Measurements from ENCODE around the gene SPAG4.
A peak's percentile ranks its signal among the peaks of the same experiment; 100 is the strongest.

Gene SPAG4

GRCh38 chr20:35632539-35633115 is 17.0 kb downstream of the SPAG4 start:
- no peak for DNase-seq (ENCODE audit: low read depth in 1 of 2, low spot score in 1 of 2)
- no peak for TF ChIP-seq JUND (IDR thresholded peaks at IDR 0.05; ENCODE audit: low read depth)
- in situ Hi-C loops (cut with HindIII; ENCODE audit: low pct_unique_long_range_greater_than_20kb, low sequenced_read_pairs), result no loop called here

- no peak for DNase-seq (ENCODE audit: low read depth in 1 of 2, low spot score in 1 of 2)
- TF ChIP-seq JUND (IDR thresholded peaks at IDR 0.05; ENCODE audit: low read depth), result no peak
- in situ Hi-C loops (cut with HindIII; ENCODE audit: low pct_unique_long_range_greater_than_20kb, low sequenced_read_pairs), result no loop called here
Measured at GRCh38 chr20:35635652-35636051, 20.0 kb downstream of the SPAG4 start.

- in situ Hi-C loops (cut with HindIII; ENCODE audit: low pct_unique_long_range_greater_than_20kb, low sequenced_read_pairs), result no loop called here
- DNase-seq (ENCODE audit: low read depth in 1 of 2, low spot score in 1 of 2), result no peak
- no peak for TF ChIP-seq JUND (IDR thresholded peaks at IDR 0.05; ENCODE audit: low read depth)
Measured at GRCh38 chr20:35636095-35636494, 20.5 kb downstream of the SPAG4 start.

GRCh38 chr20:35637276-35637675 is 21.6 kb downstream of the SPAG4 start:
- no peak for DNase-seq (ENCODE audit: low read depth in 1 of 2, low spot score in 1 of 2)
- in situ Hi-C loops (cut with HindIII; ENCODE audit: low pct_unique_long_range_greater_than_20kb, low sequenced_read_pairs), result no loop called here
- TF ChIP-seq JUND (IDR thresholded peaks at IDR 0.05; ENCODE audit: low read depth), result no peak

- no peak for DNase-seq (ENCODE audit: low read depth in 1 of 2, low spot score in 1 of 2)
- in situ Hi-C loops (cut with HindIII; ENCODE audit: low pct_unique_long_range_greater_than_20kb, low sequenced_read_pairs), result no loop called here
- no peak for TF ChIP-seq JUND (IDR thresholded peaks at IDR 0.05; ENCODE audit: low read depth)
Measured at GRCh38 chr20:35638751-35639150, 23.1 kb downstream of the SPAG4 start.

GRCh38 chr20:35640724-35641123 is 25.1 kb downstream of the SPAG4 start:
- no peak for DNase-seq (ENCODE audit: low read depth in 1 of 2, low spot score in 1 of 2)
- in situ Hi-C loops (cut with HindIII; ENCODE audit: low pct_unique_long_range_greater_than_20kb, low sequenced_read_pairs), result no loop called here
- no peak for TF ChIP-seq JUND (IDR thresholded peaks at IDR 0.05; ENCODE audit: low read depth)

- no peak for TF ChIP-seq JUND (IDR thresholded peaks at IDR 0.05; ENCODE audit: low read depth)
- in situ Hi-C loops (cut with HindIII; ENCODE audit: low pct_unique_long_range_greater_than_20kb, low sequenced_read_pairs), result no loop called here
- no peak for DNase-seq (ENCODE audit: low read depth in 1 of 2, low spot score in 1 of 2)
Measured at GRCh38 chr20:35641743-35642142, 26.1 kb downstream of the SPAG4 start.

GRCh38 chr20:35643045-35643444 is 27.4 kb downstream of the SPAG4 start:
- no peak for DNase-seq (ENCODE audit: low read depth in 1 of 2, low spot score in 1 of 2)
- TF ChIP-seq JUND (IDR thresholded peaks at IDR 0.05; ENCODE audit: low read depth), result no peak
- in situ Hi-C loops (cut with HindIII; ENCODE audit: low pct_unique_long_range_greater_than_20kb, low sequenced_read_pairs), result no loop called here

- no peak for DNase-seq (ENCODE audit: low read depth in 1 of 2, low spot score in 1 of 2)
- in situ Hi-C loops (cut with HindIII; ENCODE audit: low pct_unique_long_range_greater_than_20kb, low sequenced_read_pairs), result no loop called here
- no peak for TF ChIP-seq JUND (IDR thresholded peaks at IDR 0.05; ENCODE audit: low read depth)
Measured at GRCh38 chr20:35644806-35645205, 29.2 kb downstream of the SPAG4 start.

GRCh38 chr20:35648836-35649235 is 33.2 kb downstream of the SPAG4 start:
- peak in 1 of 2 experiments; percentile 39 for DNase-seq (ENCODE audit: low read depth in 1 of 2, low spot score in 1 of 2)
- no peak for TF ChIP-seq JUND (IDR thresholded peaks at IDR 0.05; ENCODE audit: low read depth)
- in situ Hi-C loops (cut with HindIII; ENCODE audit: low pct_unique_long_range_greater_than_20kb, low sequenced_read_pairs), result no loop called here

- DNase-seq (ENCODE audit: low read depth in 1 of 2, low spot score in 1 of 2), result no peak
- in situ Hi-C loops (cut with HindIII; ENCODE audit: low pct_unique_long_range_greater_than_20kb, low sequenced_read_pairs), result no loop called here
- no peak for TF ChIP-seq JUND (IDR thresholded peaks at IDR 0.05; ENCODE audit: low read depth)
Measured at GRCh38 chr20:35650632-35651031, 35.0 kb downstream of the SPAG4 start.

GRCh38 chr20:35651958-35652357 is 36.3 kb downstream of the SPAG4 start:
- no peak for DNase-seq (ENCODE audit: low read depth in 1 of 2, low spot score in 1 of 2)
- in situ Hi-C loops (cut with HindIII; ENCODE audit: low pct_unique_long_range_greater_than_20kb, low sequenced_read_pairs), result no loop called here
- no peak for TF ChIP-seq JUND (IDR thresholded peaks at IDR 0.05; ENCODE audit: low read depth)

- DNase-seq (ENCODE audit: low read depth in 1 of 2, low spot score in 1 of 2), result no peak
- in situ Hi-C loops (cut with HindIII; ENCODE audit: low pct_unique_long_range_greater_than_20kb, low sequenced_read_pairs), result no loop called here
- TF ChIP-seq JUND (IDR thresholded peaks at IDR 0.05; ENCODE audit: low read depth), result no peak
Measured at GRCh38 chr20:35652641-35653429, 37.2 kb downstream of the SPAG4 start.

GRCh38 chr20:35653430-35653734 is 37.8 kb downstream of the SPAG4 start:
- no peak for DNase-seq (ENCODE audit: low read depth in 1 of 2, low spot score in 1 of 2)
- in situ Hi-C loops (cut with HindIII; ENCODE audit: low pct_unique_long_range_greater_than_20kb, low sequenced_read_pairs), result no loop called here
- no peak for TF ChIP-seq JUND (IDR thresholded peaks at IDR 0.05; ENCODE audit: low read depth)

Measured in T47D (cell line).